Subcutaneous abdominal adipose tissue (tissue), 5 donors: ENCODE data around the gene ABHD5.

ENCODE experiments used
- H3K27ac ChIP-seq: one replicate; pipeline ENCODE4 v1.7.0; 2013; ENCODE audit warnings: low read depth, mild to moderate bottlenecking, inconsistent platforms, low read length, moderate library complexity
- H3K27me3 ChIP-seq, 5 donors: one replicate each; pipeline ENCODE4 v1.7.0; 2013; ENCODE audit warnings: low read length in 5 of 5, inconsistent platforms in 1 of 5; ENCODE audit not compliant: control insufficient read depth in 5 of 5, insufficient read depth in 4 of 5
- H3K36me3 ChIP-seq, 5 donors: one replicate each; pipeline ENCODE4 v1.7.0; 2013; ENCODE audit warnings: low read length in 5 of 5; ENCODE audit not compliant: control insufficient read depth in 5 of 5, insufficient read depth in 5 of 5
- H3K4me1 ChIP-seq, 5 donors: one replicate each; pipeline ENCODE4 v1.7.0; 2013; ENCODE audit warnings: low read length in 5 of 5, mild to moderate bottlenecking in 3 of 5, moderate library complexity in 1 of 5; ENCODE audit not compliant: control insufficient read depth in 5 of 5, insufficient read depth in 5 of 5
- H3K4me3 ChIP-seq, 5 donors: one replicate each; pipeline ENCODE4 v1.7.0; 2013; ENCODE audit warnings: low read length in 5 of 5, low read depth in 1 of 5
- H3K9ac ChIP-seq, 5 donors: one replicate each; pipeline ENCODE4 v1.7.0; 2013; ENCODE audit warnings: low read length in 5 of 5, mild to moderate bottlenecking in 4 of 5, moderate library complexity in 3 of 5
- H3K9me3 ChIP-seq, 5 donors: one replicate each; pipeline ENCODE4 v1.7.0; 2013; ENCODE audit warnings: low read length in 5 of 5; ENCODE audit not compliant: control insufficient read depth in 5 of 5
- donor health status: healthy.
- donor health status: healthy.
- donor health status: healthy.
- donor health status: healthy.
- donor health status: healthy.

Gene ABHD5

GRCh38 chr3:43732747-43733425 is 42.1 kb downstream of the ABHD5 start:
- no peak overlapping the region for H3K9ac ChIP-seq
- no peaks in the 10 kb centered on the region for H3K9me3 ChIP-seq
- peak overlapping the region; percentile 69 for H3K27ac ChIP-seq
- H3K4me3 ChIP-seq: no peak overlapping the region
- peaks cover 0 to 12% (median 9%) of the 10 kb centered on the region in 5 donors for H3K36me3 ChIP-seq
- no peaks in the 10 kb centered on the region for H3K27me3 ChIP-seq
- peaks cover 3 to 22% (median 12%) of the 10 kb centered on the region in 5 donors for H3K4me1 ChIP-seq

GRCh38 chr3:43733459-43734384 is 43.0 kb downstream of the ABHD5 start:
- Histone ChIP-seq H3K36me3 (peaks cover 0 to 9% (median 6%) of the 10 kb centered on the region in 5 donors), H3K27me3 (no peaks in the 10 kb centered on the region), H3K4me3 (no peak overlapping the region), H3K27ac (peak overlapping the region; percentile 69), H3K4me1 (peaks cover 3 to 22% (median 12%) of the 10 kb centered on the region in 5 donors), H3K9me3 (no peaks in the 10 kb centered on the region), H3K9ac (no peak overlapping the region)

- peak overlapping the region; percentile 69 for H3K27ac ChIP-seq
- no peaks in the 10 kb centered on the region for H3K9me3 ChIP-seq
- H3K4me1 ChIP-seq: peaks cover 3 to 22% (median 12%) of the 10 kb centered on the region in 5 donors
- H3K9ac ChIP-seq: no peak overlapping the region
- H3K4me3 ChIP-seq: no peak overlapping the region
- H3K36me3 ChIP-seq: peaks cover 0 to 9% (median 5%) of the 10 kb centered on the region in 5 donors
- H3K27me3 ChIP-seq: no peaks in the 10 kb centered on the region
These were observed 43.9 kb downstream of the ABHD5 start for GRCh38 chr3:43734685-43735084.

GRCh38 chr3:43735618-43736017 is 44.9 kb downstream of the ABHD5 start:
- H3K4me1 ChIP-seq: peaks cover 3 to 22% (median 12%) of the 10 kb centered on the region in 5 donors
- no peak overlapping the region for H3K27ac ChIP-seq
- no peaks in the 10 kb centered on the region for H3K9me3 ChIP-seq
- no peak overlapping the region for H3K9ac ChIP-seq
- H3K36me3 ChIP-seq: peaks cover 0 to 5% (median 4%) of the 10 kb centered on the region in 5 donors
- H3K27me3 ChIP-seq: no peaks in the 10 kb centered on the region
- H3K4me3 ChIP-seq: no peak overlapping the region

- Histone ChIP-seq H3K9ac (no peak overlapping the region), H3K9me3 (no peaks in the 10 kb centered on the region), H3K4me1 (peaks cover 3 to 22% (median 15%) of the 10 kb centered on the region in 5 donors), H3K4me3 (no peak overlapping the region), H3K27me3 (no peaks in the 10 kb centered on the region), H3K36me3 (peaks cover 0 to 5% (median 4%) of the 10 kb centered on the region in 5 donors), H3K27ac (no peak overlapping the region)
These were observed 46.1 kb downstream of the ABHD5 start for GRCh38 chr3:43736558-43737440.

GRCh38 chr3:43738305-43738704 is 47.6 kb downstream of the ABHD5 start:
- Histone ChIP-seq H3K27ac (no peak overlapping the region), H3K36me3 (peaks cover 0 to 5% (median 4%) of the 10 kb centered on the region in 5 donors), H3K27me3 (no peaks in the 10 kb centered on the region), H3K4me3 (no peak overlapping the region), H3K4me1 (peaks cover 3 to 29% (median 22%) of the 10 kb centered on the region in 5 donors), H3K9me3 (no peaks in the 10 kb centered on the region), H3K9ac (no peak overlapping the region)

- no peaks in the 10 kb centered on the region for H3K36me3 ChIP-seq
- H3K9ac ChIP-seq: peak overlapping the region in 2 of 5 donors; percentile 6 to 29
These were observed 52.2 kb downstream of the ABHD5 start for GRCh38 chr3:43742920-43743319.

GRCh38 chr3:43747641-43748040 is 56.9 kb downstream of the ABHD5 start:
- Histone ChIP-seq H3K27ac (peak overlapping the region; percentile 33), H3K4me1 (peaks cover 5 to 35% (median 31%) of the 10 kb centered on the region in 5 donors), H3K9me3 (peaks cover 0 to 10% (median 5%) of the 10 kb centered on the region in 5 donors), H3K4me3 (no peak overlapping the region), H3K9ac (no peak overlapping the region), H3K36me3 (no peaks in the 10 kb centered on the region), H3K27me3 (no peaks in the 10 kb centered on the region)

More at GRCh38 chr3:43742920-43743319, 52.2 kb downstream of the ABHD5 start:
- Histone ChIP-seq H3K4me3 (no peak overlapping the region), H3K4me1 (peaks cover 3 to 36% (median 27%) of the 10 kb centered on the region in 5 donors), H3K9me3 (peaks cover 0 to 10% (median 5%) of the 10 kb centered on the region in 5 donors), H3K27me3 (no peaks in the 10 kb centered on the region), H3K27ac (peak overlapping the region; percentile 85)

- Histone ChIP-seq H3K9ac (no peak overlapping the region), H3K4me1 (peaks cover 5 to 30% (median 28%) of the 10 kb centered on the region in 5 donors), H3K4me3 (no peak overlapping the region), H3K27me3 (no peaks in the 10 kb centered on the region), H3K27ac (peak overlapping the region; percentile 33), H3K36me3 (no peaks in the 10 kb centered on the region), H3K9me3 (peaks cover 0 to 10% (median 5%) of the 10 kb centered on the region in 5 donors)
These were observed 57.4 kb downstream of the ABHD5 start for GRCh38 chr3:43748179-43748578.
